Right forelimb (tissue), 1 donor: ENCODE data around the gene SMAD5.
A peak's percentile ranks its signal among the peaks of the same experiment; 100 is the strongest.

Source experiments
- DNase-seq: peaks from one replicate; pipeline ENCODE4 v3.0.0-alpha.2; 2018

The SMAD5 gene

GRCh38 chr5:136115183-136115865, 17.3 kb upstream of the SMAD5 start:
- no peak for DNase-seq

DNA sequence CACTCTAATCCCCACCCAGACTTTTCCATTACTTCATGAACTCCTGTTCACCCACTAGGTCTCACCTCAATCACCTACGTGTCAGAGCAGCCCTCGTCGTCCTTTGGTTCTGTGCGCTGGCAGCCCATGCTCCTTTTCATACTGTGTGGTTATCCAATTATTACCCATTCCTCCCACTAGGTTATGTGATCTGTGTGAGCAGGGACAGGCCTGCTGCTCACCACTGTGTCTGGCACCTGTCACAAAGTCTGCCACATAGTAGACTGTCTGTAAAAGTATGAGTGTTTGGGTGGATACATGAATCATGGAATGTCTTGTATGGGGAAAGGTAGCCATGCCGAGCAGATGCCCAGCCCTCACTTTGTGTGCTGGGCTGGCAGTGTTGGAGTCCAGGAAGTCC, 12.1 kb upstream of the SMAD5 start:
- DNase-seq, result no peak

DNA sequence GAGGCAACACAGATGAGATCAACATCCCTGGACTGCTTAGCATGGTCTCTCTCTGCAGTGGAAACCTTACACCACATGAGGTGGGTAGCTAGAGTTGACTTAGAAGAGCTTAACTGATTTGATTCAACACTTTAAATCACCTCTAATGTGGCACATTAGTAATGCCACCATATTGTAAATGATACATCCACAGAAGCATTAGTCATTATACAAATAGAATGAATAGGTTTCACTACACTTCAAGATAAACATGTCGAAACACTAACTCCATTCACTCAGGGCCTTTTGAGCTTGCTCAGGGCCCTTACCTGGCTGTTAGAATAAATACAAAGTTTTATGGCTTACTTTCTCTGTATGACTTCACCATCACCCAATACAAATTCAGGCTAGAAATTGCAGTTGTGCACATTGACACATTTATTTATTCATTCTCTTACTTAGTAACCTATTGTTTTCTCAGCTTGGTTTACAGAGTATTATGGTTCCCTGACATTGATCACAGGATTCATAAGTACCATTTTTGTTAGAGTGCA, 9.3 kb upstream of the SMAD5 start:
- no peak for DNase-seq

DNA sequence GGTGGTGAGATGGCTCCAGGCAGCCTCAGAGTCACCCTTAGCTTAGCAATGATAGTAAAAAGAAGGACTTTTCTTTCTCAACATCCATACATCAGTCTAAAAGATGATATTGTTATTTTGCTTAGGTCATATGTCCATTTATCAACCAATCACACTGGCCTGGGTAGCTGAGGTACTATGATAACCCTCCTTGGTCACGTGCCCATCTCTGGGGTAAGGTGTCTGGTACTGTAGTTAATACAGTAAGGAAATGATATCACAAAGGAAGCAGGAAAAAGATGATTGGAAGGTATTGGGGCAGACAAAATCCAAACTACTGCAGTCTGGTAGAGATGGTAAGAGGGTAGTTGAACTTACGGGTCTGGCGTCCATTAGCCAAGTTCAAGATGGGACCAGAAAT, 5.1 kb upstream of the SMAD5 start:
- no peak for DNase-seq

DNA sequence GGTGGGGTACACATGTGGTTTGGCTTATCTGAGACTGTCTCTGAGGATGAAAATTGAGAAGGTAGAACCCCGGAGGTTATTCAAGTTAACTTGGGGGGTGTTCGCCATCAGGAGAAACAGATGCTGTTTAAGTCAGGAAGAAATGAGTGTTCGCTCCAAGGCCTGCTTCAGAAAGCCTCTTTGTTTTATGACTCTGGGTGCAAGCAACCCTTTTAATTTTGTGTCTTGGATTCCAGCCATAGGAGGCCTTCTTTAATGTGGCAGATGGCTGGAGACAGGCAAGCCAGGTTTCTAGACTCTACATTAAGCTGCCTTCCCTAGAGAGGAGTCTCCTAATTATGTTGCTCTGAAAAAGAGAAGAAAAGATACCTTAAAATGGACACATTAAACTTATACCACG, 4.2 kb upstream of the SMAD5 start:
- no peak for DNase-seq

DNA sequence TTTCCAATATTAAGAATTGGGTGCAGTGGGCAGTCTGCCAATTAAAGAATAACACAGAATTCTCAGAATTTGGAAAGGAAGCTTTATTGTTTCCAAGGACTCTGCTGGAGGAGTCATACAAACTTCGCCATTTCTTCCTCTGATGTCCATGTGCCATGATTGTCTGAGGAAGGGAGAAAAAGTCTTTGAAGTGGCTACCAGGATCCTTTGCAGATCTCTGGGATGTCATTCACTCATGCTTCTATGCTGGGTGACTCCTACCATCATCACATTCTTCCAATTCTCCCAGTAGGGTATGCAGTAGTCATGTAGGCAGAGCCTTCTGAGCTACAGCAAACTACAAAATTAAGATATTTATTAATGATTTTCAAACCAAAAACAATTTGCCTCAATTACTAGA, 3.2 kb upstream of the SMAD5 start:
- no peak for DNase-seq

DNA sequence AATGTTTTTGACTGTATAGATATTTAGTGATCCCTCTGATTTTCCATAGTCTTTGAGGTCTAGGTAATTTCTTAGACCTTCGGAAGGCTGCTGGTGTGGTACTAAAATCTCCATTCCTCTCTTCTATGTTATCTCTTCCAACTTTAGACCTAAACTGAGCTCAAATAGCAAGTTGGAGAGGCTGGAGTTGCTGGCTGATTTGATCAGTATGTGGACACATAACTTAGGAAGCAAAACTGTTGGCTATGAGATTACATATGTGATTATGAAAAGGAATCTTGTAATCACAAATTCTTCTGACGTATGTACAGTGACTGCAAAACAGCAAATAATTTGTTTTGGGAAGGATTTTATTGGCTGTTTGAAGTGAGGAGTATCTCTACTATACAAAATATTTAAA, 2.1 kb upstream of the SMAD5 start:
- no peak for DNase-seq

- peak; percentile 57 for DNase-seq
Measured at GRCh38 chr5:136132087-136132486, 558 bp upstream of the SMAD5 start.

DNA sequence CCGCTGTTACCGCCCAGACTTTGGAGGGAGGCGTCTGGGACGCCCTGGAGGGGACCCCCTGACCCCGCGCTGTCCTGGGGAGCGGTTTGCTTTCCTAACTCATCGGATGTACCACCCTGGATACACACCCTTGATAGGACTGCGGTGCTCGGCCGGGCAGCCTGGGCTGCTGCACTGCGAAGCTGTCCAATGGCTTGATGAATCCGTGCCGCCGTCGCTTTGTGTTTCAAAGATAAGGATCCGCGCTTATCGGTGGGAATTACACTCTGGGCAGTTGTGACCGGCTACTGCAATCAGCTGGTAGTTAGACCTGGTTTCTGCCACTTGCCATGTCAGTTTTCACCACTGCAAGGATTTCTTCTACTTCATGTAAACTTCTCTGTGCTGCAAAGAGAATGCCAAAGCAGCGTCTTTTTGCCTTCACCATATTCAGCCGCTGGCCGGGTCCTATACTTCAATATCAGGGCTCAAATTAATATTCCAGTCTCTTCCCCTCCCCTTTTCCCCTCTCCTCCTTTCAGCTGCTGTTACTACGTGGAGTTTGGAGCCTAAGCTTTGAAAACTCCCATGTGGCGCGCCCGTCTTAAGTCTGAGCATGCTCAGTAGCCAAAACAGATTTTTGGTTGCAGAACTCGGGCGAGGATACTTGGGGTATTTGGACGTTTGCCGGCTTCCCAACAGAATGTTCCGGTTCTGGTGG, 727 bp downstream of the SMAD5 start:
- peak; percentile 64 for DNase-seq

DNA sequence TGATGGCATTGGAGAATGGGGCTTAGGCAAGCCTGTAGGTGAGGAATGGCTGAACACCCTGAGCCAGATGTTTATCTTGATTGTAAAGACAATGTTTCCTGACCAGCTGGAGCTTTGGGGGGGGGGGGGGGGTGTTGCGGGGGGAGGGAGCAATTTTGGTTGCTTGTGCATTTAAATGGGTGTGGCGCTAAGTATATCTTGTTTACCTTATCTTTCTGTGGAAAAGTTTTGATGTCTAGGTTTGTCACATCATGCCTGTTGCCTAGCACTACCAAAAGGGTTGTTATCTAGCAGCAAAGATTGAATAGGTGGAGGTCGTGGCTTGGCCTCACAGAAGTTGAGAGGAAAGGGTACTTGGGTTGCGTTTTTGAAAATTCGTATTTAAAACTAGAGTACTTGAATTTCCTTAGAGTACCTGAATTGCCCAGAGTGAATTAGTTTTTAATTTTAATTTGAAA, 1.3 kb downstream of the SMAD5 start:
- no peak for DNase-seq

- DNase-seq, result no peak
Measured at GRCh38 chr5:136134653-136135052, 2.0 kb downstream of the SMAD5 start.

DNA sequence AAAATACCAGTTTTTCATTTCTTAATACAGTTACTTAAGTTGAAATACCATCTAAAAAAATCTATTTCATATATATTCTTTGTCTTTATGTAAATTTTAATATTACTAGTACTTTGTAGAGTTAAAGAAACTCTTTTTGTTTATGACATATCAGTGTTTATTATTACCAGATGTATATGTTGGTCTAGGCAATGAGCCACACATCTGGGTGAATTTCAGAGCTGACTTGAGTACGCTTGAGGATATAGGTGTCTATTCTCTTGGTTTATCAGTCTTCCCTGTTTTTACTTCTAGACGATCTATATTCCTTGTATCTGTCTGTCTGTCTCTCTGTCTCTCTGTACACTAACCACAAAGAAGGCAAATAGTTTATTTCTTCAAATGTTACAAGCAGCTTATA, 2.9 kb downstream of the SMAD5 start:
- no peak for DNase-seq

- DNase-seq, result no peak
Measured at GRCh38 chr5:136137497-136138220, 5.0 kb downstream of the SMAD5 start.

DNA sequence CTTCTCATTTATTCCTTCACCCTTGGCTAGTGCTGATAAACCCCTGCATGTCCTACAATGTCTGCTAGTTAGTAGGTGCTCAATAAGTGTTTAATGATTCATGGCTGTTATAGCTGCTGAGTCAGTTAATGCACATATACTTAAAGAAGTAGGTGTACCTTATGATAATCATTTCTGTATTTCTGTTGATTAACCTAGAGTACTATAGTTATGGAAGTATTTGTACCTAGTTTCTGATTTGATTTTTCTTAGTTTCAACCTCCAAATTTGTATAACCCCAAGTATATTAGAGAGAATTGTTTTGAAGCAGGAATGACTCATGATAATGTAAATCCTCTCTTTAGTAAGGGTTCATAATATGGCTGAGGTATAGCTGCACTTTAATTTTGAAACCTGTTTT, 8.9 kb downstream of the SMAD5 start:
- DNase-seq, result no peak

GRCh38 chr5:136143312-136143711, 10.7 kb downstream of the SMAD5 start:
- no peak for DNase-seq

DNA sequence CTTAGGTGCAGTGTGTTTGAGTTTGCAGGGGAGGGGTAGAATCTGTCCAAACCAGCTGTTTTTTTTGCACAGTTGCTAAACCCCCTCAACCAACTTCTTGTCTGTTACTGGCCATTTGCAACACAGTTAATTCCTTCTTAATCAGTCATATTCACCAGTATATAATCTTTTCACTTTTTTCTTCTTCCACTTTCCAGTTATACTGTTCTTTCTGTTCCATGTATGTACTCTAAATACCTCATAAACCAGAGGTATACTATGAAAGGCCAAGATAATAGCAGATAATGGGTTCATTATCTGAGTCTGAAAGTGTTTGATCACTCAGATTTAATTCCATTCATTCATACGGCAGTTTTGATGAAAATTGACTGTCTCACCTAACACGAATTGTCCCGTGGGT, 11.1 kb downstream of the SMAD5 start:
- DNase-seq, result no peak

- no peak for DNase-seq
Measured at GRCh38 chr5:136145030-136145429, 12.4 kb downstream of the SMAD5 start.

- DNase-seq, result no peak
Measured at GRCh38 chr5:136146201-136146600, 13.6 kb downstream of the SMAD5 start.

- DNase-seq, result no peak
Measured at GRCh38 chr5:136147632-136148031, 15.0 kb downstream of the SMAD5 start.

GRCh38 chr5:136149891-136150290, 17.2 kb downstream of the SMAD5 start:
- no peak for DNase-seq

GRCh38 chr5:136153581-136154236, 21.1 kb downstream of the SMAD5 start:
- DNase-seq, result no peak

- DNase-seq, result no peak
Measured at GRCh38 chr5:136155078-136155477, 22.4 kb downstream of the SMAD5 start.

- no peak for DNase-seq
Measured at GRCh38 chr5:136155761-136156160, 23.1 kb downstream of the SMAD5 start.
